ENCODE data around the gene LRRC74B.
A peak's percentile ranks its signal among the peaks of the same experiment; 100 is the strongest.
"Not testable (repeated sequence)": the region's sequence is repeated elsewhere in the genome, so short reads cannot be mapped to it uniquely, and the experiment has no call there.

Gene LRRC74B, protein sequence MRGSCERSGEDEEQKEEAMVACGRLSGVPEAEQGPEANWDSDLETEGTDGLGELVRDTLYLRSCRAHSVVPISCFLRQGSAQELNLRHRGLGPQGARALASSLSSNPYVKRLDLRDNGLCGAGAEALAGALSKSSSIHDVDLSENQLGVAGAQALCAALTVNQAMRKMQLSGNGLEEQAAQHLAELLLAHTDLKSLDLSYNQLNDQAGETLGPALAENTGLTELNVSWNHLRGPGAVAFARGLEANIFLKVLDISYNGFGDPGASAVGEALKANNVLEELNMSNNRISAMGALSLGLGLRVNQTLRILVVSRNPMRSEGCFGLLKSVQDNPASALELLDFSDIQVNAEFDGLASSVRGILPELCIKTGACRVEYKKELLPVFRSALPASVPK

DNA sequence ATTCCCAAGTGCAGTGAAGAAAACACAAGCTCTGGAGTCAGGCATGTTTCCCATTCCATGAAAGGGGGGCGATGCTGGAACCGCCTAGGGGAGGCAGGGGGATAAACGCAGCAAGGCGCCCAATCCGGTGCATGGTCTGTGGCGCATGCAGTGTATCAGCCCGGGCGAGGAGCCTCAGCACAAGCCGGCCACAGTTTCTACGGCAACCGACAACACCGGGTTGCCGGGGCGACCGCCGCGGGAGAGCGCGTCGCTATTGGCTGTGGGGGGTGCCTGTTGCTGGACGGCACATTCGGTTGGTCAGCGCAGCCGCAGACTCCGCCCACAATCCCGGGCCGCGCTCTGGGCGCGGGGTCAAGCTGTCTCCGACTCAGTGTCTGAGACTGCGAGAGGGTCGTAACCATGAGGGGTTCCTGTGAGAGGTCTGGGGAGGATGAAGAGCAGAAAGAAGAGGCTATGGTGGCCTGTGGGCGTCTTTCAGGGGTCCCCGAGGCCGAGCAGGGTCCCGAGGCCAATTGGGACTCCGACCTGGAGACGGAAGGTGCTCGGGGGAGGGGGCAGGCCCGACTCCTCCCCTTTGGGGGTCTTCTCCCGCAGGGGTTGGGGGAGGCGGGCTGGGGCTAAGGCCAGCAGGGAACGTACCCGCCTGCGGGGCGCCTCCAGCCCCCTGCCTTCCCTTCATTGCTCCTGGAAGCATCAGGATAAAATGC, at the start of gene LRRC74B:
Gene LRRC74B (plus strand): TSS at position 362 of the 710 bp plus-strand sequence. CDS start 41 bp downstream, at position 403.
- DNase-seq, result peak; percentile 87
- in situ Hi-C loops (cut with HindIII; ENCODE audit: low pct_ligation_motif_present, low pct_unique_long_range_greater_than_20kb, low sequenced_read_pairs), result no loop called here

DNA sequence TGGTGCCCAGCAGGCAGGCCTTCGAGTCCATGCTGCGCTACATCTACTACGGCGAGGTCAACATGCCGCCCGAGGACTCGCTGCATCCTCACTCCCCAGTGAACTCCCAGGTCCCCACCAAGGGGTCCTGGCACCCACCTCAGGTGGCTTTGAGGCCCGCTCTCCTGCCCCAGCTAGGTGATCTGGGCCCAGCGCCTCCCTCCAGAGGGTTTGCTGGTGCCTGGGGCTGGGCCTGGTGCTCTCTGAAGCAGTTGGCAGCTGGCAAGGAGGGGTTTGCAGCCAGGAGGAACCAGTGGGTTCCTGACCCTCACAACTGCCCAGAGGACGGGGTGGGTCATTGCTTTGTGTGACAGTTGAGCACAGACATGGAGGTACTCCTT, 49.7 kb upstream of the LRRC74B start:
- no peak for DNase-seq
- in situ Hi-C loops (cut with HindIII; ENCODE audit: low pct_ligation_motif_present, low pct_unique_long_range_greater_than_20kb, low sequenced_read_pairs), result no loop called here

DNA sequence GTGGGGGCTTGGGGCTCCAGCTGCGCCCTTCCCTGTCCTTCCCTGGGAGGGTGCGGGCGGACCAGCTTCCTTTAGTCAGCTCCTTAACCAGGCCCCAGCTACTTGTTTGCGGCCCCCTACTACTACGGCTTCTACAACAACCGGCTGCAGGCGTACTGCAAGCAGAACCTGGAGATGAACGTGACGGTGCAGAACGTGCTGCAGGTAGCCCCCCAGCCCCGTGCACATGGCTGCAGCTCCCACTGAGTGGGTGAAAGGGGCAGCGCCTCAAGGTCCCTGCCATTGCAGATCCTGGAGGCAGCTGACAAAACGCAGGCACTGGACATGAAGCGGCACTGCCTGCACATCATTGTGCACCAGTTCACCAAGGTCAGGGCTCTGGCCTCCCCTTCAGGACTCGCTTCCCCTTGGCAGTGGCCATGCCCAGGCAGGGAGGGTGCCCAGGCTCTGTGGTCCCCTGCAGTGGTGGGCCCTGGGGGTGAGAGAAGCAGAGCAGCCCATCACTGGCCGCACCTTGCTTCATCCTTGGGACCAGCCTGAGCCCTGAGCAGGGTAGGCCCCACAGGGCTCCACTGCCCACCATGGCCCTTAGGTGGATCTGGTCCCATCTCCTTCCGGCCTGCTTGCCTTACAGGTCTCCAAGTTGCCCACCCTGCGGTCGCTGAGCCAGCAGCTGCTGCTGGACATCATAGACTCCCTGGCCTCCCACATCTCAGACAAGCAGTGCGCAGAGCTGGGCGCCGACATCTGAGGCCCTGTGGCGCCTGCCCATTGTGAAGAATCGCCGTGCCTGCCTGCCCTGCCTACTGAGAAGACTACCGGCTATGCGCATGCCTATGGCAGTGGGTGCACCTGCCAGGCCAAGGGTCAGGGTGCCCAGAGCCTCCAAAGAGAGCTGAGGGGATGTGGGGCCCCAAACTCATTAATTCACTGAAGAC, 48.9 kb upstream of the LRRC74B start:
- no peak for DNase-seq
- in situ Hi-C loops (cut with HindIII; ENCODE audit: low pct_ligation_motif_present, low pct_unique_long_range_greater_than_20kb, low sequenced_read_pairs), result no loop called here

DNA sequence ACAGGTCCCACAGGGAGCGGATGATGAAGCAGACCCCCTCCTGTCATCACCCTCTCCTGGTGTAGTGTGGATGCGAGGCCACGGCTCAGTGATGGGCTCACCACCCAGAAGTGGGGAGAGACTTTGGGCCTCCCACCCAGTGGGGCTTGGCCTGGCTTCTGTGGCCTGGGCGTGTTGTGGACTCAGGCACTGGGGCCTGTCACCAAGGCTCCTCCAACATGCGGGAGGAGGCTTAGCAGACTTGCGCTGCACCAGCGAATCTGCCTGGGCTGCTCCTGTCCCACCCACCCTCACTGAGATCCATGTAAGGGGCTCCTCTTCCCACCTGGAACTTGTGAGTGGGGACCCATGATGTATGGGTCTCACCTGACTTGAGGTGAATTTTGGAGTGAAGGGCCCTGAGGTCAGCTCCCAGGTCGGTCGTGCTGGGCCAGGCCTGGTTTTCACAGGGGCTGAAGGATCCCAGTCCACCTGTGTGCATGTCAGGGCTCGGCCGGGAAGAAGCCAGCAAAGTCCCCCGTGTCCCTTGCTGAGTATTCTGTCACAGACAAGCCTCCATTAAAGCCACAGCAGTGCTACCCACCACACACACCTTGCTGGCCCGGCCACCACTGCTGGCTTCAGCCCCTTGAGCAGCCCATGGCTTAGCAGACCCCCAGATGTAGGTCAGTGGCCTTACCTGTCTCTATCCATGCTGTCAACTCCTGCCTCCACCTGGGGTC, 48.0 kb upstream of the LRRC74B start:
- in situ Hi-C loops (cut with HindIII; ENCODE audit: low pct_ligation_motif_present, low pct_unique_long_range_greater_than_20kb, low sequenced_read_pairs), result no loop called here
- DNase-seq, result no peak

DNA sequence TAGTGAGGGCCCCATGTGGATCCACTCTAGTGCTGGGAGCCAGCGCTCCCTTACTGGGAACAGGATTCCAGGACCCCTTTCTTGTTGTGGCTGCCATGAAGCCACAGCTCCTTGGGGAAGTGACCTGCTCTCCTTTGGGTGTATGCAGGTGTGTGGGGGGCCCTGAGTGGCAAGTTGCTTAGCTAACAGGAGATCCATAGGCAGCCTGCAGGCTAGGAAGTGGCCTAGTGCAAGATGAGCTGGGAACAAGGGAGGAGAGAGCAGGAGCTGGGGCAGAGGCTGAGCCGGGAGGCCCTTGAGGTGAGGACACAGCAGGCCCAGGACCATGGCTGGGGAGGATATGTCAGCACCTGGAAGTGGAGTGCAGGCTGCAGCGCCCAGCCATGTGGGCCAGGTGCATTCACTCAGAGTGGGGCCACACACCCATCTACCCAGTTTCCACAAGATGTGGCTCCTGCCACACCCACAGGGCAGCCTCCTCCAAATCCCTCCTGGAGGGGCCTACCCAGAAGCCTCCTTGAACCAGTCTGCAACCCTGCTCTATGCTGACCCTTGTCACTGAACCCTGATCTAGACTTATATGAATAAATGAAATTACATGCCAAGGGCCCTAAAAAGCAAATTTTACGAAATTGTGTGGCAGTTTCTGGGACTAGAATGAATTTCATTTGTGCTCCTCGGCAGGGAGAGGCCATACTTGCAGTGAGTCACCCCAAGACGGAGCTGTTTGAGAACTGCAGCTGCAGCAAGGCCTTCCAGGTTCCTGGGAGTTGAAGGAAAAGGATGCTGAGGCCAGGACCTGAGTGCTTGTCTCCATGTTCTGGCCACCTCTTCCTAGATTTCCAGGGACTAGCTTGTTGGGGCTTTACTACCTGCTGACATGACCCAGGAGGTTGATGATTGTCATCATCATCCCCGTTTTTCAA, 47.1 kb upstream of the LRRC74B start:
- no peak for DNase-seq

DNA sequence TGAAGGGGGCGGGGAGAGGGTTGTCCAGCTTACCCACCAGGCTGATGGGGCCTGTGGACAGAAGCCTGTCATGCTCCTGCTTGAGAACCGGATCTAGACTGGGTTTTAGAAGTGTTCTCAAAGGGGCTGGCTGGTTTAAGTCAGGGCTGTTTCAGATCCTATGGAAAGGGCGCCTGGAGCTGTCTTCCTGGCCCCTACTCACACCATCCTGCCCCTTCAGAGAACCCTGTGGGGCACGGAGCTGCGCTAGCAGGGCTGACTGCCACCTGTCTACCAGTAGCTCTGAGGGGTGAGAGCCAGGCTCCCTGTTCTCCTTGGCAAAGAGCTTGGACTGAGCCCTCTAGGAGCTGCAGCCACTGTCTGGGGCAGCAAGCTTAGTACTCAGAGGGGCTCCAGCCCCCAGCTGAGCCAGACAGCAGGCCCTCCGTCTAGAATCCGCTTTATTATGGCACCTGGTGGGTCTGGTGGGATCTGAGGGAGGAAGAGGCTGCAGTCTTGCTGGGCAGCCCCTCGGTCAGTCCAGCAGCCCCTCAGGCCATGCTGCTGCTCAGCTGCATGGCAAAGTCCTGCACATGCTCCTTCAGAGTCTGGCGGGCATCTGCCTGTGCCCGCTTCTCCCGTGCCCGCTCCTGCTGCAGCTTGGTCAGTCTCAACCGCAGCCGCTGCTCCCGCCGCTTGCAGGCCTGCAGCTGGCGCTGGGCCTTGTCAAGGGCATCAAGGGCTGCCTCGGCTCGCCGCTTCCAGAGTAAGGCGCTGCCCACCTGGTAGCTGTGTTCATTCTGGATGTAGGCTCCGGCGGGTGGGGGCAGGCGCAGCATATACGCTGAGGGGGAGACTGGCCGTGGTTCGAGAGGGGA, 46.2 kb upstream of the LRRC74B start:
- in situ Hi-C loops (cut with HindIII; ENCODE audit: low pct_ligation_motif_present, low pct_unique_long_range_greater_than_20kb, low sequenced_read_pairs), result no loop called here
- no peak for DNase-seq

More for the DNA sequence above, 47.1 kb upstream of the LRRC74B start:
- in situ Hi-C loops (cut with HindIII; ENCODE audit: low pct_ligation_motif_present, low pct_unique_long_range_greater_than_20kb, low sequenced_read_pairs), result no loop called here

DNA sequence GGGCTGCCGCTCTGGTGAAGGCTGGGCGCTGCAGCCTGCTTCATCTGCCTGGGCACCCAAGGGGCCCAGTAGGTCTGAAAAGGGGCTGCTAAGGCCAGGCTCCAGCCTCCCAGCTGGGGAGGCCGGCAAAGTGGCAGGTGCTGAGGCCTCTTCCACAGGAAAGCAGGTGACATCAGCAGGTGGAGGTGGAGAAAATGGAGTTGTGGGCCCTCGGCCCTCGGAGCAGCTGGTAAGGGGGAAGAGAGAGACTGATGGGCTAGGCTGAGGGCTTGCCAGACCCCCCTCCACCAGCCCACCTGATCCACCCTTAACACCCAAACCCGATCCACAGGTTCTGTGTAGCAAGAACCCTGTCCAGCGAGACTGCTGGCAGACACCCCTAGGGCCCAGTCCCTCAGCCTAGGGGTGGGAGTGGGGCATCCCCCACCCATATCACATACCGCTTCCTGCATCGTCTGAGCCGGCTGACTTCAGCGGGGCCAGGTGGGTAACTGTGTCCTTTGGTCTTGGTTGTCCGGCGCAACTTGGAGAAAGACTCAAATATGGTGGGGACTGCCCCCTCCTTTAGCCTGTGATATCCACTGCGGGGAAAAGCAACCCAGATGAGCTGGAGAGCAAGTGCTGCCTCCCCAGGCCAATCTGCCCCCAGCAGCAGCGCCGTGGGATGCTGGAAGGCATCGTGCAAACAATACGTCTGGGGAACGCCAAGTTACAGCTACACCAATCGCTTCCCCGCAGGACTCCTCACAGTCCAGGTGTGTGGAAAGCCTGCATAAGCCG, 45.3 kb upstream of the LRRC74B start:
- no peak for DNase-seq
- in situ Hi-C loops (cut with HindIII; ENCODE audit: low pct_ligation_motif_present, low pct_unique_long_range_greater_than_20kb, low sequenced_read_pairs), result no loop called here

DNA sequence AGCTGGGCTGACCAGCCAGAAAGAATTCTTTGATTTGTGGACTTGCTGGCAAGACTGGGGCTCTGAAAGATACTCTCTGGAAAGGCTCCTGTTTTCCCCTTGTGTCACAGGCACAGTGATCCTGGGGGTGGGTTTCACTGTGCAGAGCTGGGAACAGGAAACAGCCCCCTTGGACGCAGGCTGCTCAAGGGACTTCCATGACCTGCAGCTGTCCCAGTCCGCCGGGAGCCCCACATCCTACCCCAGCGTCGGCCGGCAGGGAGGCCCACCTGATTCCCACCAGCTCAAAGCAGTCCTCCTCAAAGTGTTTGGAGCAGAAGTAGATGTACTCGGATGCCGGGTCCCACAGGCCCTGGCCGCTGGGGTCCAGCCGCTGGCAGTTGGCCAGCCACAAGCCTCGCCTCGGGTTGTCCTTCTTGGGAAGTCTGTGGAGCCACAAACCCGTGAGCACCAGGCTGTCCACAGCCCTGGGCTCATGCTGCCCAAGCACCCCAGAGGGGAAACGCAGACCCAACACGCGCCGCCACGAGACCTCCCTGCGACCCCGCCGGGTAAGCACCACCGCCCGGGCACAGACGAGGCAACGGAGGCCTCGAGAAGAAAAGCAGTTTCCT, 44.7 kb upstream of the LRRC74B start:
- DNase-seq, result no peak
- in situ Hi-C loops (cut with HindIII; ENCODE audit: low pct_ligation_motif_present, low pct_unique_long_range_greater_than_20kb, low sequenced_read_pairs), result no loop called here

DNA sequence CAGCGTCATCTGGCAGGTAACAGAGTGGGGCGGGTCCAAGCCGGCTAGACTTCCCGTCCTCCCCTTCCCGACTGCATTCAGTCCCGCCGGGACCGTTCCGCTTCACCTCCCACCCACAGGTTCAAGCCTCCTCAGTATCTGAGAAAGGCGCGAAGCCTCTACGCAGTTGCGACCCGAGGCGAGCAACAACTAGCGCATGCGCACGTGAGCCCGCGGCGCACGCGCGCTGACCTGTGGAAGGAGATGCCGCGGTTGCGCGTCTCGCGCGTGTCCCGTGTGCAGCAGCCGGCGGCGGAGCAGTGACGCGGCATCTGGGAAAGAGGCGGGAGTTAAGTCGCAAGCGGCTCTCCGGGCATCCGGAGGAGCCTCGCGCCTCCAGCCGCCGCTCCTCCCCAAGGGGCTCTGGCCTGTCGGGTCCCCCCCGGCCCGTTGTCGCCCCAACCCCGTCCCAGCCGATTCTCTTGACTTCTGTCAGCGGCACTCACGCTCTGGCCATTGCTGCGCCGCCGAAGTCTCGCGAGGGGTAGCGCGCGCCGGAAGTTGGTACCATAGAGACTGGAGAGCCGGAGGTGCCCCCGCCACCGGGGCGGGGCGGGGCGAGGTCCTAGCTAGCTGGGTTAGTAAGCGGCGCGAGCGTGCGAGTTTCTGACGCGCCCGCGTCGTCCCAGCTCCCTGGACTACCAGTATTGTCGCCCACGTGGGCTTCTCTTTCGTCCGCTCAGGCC, 44.0 kb upstream of the LRRC74B start, which contains the start of gene THAP7:
Gene THAP7 (minus strand): TSS at position 518 of the 725 bp plus-strand sequence. CDS start 207 bp downstream, at position 311.
- DNase-seq, result peak; percentile 93
- in situ Hi-C loops (cut with HindIII; ENCODE audit: low pct_ligation_motif_present, low pct_unique_long_range_greater_than_20kb, low sequenced_read_pairs), result no loop called here

DNA sequence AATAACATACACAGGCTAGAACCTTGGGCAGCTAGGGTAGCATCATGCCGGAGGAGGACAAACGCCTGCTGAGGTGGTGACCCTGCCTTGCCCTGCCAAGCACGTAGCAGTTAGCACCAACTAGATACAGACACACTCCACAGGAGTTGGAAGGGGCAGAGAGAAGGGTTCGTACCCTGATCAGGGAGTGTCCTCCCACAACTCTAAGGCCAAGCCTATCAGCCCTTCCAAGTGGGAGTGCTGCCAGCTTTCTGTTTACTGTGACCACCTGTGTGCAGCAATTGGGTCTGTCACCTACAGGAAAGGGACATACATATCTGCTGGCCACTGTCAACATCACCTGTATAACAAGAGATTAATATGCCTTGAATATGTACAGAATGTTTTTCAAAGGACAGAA, 42.0 kb upstream of the LRRC74B start:
- in situ Hi-C loops (cut with HindIII; ENCODE audit: low pct_ligation_motif_present, low pct_unique_long_range_greater_than_20kb, low sequenced_read_pairs), result no loop called here

DNA sequence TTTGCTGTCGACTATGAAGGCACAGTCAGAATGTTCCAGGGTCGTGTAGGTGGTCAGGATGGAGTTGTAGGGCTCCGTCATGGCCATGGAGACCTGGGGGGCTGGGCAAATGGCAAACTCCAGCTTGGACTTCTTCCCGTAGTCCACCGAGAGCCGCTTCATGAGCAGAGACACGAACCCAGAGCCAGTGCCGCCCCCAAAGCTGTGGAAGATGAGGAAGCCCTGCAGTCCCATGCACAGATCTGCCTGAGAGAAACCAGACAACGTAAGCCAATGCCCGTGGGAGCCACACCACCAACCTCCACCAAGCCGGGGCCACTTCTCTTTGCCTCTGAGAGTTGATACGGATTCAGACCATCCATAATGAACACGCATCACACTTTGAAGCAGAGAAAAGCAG, 36.5 kb upstream of the LRRC74B start:
- DNase-seq; in situ Hi-C loops (cut with HindIII; ENCODE audit: low pct_ligation_motif_present, low pct_unique_long_range_greater_than_20kb, low sequenced_read_pairs): not testable (repeated sequence)

More for the DNA sequence above, 42.0 kb upstream of the LRRC74B start:
- no peak for DNase-seq

DNA sequence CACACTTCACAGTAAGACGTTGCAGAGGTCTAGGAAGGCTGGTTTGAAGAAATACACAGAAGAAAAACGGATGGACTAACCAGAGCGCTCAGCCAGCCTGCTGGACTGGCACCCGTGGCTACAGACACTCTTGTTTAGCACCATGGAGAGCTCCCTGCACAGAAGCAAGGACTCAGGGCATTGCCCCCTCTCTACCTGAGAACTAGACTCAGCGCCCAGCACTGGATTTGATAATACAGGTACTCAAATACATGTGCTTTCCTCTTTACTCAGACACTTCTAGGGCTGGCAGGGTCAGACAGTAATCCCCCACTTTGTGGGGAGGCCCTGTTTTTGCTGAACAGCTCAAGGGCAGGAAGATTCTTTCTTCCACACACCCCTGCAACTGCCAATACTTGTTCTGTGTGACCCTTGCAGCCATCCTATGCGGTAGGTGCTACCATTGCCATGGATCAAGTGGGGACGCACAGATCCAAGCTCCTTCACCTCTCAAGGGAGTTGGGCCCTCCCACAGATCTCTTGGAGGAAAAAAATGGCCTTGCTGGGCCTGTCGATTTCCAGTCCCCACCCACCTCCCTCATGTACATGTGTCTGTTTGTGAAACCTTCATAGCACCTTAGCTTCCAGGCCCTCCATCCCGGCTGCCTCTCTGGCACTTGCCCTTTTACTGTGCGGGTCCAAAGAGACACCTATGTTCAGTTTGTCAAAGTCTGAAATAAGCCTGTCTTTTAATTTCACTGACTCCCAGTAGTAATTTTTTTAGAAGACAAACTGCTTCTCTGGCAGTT, 35.9 kb upstream of the LRRC74B start:
- in situ Hi-C loops (cut with HindIII; ENCODE audit: low pct_ligation_motif_present, low pct_unique_long_range_greater_than_20kb, low sequenced_read_pairs), result no loop called here
- DNase-seq, result peak; percentile 60

DNA sequence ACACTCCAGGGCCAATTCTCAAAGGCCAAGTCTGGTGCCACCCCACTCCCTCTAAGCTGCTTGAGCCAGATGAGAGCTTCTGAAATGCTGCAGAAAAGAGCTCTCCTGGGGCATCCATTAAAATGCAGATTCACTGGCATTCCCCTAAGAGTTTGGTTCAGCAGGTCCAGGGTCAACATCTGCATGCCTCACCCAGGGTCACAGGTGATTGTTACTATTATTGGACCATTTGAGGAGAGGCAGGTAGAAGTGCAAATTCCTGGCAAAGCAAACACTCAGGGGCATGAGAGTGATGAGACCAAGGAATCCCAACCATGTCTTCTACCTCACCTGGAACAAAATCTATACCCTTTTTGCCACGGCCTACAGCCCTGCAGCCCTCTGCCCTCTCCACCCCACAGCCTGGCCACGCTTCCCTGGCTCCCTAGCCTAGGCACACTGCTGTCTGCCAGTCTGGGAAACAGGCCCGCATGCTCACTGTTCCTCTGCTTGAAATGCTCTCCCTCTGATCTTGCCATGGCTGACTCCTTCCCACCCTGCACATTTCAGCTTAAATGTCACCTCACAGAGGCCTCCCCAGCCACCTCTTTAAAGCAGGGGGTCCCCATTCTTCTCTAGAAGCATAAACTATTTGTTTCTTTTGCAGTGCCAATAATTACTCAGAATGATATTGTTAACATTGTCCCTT, 35.2 kb upstream of the LRRC74B start:
- DNase-seq, result no peak
- in situ Hi-C loops (cut with HindIII; ENCODE audit: low pct_ligation_motif_present, low pct_unique_long_range_greater_than_20kb, low sequenced_read_pairs), result no loop called here

Measured in ACHN (cell line).